ENCODE measurements around the gene MFN2.

DNA sequence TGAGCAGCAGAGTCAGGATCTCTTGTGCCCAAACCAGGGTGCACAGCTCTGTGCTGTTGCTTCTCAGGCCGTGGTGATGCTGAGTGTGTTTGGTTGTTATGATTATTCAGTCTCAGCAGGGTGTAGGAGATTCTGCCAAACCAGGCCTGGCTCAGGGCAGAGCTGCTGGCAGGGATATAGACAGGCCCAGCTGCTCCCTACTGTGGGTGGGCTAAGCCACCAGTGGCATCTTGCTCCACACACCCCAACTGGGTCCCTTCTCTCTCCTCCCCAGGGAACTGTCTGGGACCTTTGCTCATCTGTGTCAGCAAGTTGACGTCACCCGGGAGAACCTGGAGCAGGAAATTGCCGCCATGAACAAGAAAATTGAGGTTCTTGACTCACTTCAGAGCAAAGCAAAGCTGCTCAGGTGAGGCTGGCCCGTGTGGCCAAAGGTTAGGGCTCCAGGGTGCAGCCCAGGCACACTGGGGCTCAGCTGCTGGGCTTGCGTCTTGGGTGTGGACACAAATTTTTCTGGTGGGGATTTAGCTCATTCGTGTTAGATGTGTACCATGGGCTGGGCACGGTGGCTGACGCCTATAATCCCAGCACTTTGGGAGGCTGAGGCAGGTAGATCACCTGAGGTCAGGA lies 29.2 kb downstream of the MFN2 start:
- no peak for TF ChIP-seq ZNF112 (tag by site-specific recombination; IDR thresholded peaks at IDR 0.05)
- TF ChIP-seq, protein P1, sequence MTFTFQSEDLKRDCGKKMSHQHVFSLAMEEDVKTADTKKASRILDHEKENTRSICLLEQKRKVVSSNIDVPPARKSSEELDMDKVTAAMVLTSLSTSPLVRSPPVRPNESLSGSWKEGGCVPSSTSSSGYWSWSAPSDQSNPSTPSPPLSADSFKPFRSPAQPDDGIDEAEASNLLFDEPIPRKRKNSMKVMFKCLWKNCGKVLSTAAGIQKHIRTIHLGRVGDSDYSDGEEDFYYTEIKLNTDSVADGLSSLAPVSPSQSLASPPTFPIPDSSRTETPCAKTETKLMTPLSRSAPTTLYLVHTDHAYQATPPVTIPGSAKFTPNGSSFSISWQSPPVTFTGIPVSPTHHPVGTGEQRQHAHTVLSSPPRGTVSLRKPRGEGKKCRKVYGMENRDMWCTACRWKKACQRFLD (tag by site-specific recombination; IDR thresholded peaks at IDR 0.05), result no peak
- no peak for TF ChIP-seq ZNF223 (tag by site-specific recombination; IDR thresholded peaks at IDR 0.05)
- no peak for TF ChIP-seq ZNF549 (tag by site-specific recombination; IDR thresholded peaks at IDR 0.05)
- TF ChIP-seq, protein P2, sequence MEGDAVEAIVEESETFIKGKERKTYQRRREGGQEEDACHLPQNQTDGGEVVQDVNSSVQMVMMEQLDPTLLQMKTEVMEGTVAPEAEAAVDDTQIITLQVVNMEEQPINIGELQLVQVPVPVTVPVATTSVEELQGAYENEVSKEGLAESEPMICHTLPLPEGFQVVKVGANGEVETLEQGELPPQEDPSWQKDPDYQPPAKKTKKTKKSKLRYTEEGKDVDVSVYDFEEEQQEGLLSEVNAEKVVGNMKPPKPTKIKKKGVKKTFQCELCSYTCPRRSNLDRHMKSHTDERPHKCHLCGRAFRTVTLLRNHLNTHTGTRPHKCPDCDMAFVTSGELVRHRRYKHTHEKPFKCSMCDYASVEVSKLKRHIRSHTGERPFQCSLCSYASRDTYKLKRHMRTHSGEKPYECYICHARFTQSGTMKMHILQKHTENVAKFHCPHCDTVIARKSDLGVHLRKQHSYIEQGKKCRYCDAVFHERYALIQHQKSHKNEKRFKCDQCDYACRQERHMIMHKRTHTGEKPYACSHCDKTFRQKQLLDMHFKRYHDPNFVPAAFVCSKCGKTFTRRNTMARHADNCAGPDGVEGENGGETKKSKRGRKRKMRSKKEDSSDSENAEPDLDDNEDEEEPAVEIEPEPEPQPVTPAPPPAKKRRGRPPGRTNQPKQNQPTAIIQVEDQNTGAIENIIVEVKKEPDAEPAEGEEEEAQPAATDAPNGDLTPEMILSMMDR (tag by site-specific recombination; IDR thresholded peaks at IDR 0.05), result no peak
- TF ChIP-seq TCF7L2 (IDR thresholded peaks at IDR 0.05; ENCODE audit: borderline replicate concordance, low read depth, low read length), result no peak
- TF ChIP-seq ZBTB8A (tag by site-specific recombination; IDR thresholded peaks at IDR 0.05), result no peak
- no peak for TF ChIP-seq ZNF174 (tag by site-specific recombination; IDR thresholded peaks at IDR 0.05)
- no peak for TF ChIP-seq ZNF248 (tag by site-specific recombination; IDR thresholded peaks at IDR 0.05)
- no peak for TF ChIP-seq YY1 (tag by site-specific recombination; IDR thresholded peaks at IDR 0.05)
- no peak for TF ChIP-seq BCL11B (tag by site-specific recombination; IDR thresholded peaks at IDR 0.05; ENCODE audit: low read depth)
- TF ChIP-seq, protein P3, sequence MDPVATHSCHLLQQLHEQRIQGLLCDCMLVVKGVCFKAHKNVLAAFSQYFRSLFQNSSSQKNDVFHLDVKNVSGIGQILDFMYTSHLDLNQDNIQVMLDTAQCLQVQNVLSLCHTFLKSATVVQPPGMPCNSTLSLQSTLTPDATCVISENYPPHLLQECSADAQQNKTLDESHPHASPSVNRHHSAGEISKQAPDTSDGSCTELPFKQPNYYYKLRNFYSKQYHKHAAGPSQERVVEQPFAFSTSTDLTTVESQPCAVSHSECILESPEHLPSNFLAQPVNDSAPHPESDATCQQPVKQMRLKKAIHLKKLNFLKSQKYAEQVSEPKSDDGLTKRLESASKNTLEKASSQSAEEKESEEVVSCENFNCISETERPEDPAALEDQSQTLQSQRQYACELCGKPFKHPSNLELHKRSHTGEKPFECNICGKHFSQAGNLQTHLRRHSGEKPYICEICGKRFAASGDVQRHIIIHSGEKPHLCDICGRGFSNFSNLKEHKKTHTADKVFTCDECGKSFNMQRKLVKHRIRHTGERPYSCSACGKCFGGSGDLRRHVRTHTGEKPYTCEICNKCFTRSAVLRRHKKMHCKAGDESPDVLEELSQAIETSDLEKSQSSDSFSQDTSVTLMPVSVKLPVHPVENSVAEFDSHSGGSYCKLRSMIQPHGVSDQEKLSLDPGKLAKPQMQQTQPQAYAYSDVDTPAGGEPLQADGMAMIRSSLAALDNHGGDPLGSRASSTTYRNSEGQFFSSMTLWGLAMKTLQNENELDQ (tag by site-specific recombination; IDR thresholded peaks at IDR 0.05; ENCODE audit: low read depth), result no peak
